SK-N-SH (cell line): Measurements from ENCODE around the gene MAP1LC3A. TPM values are rescaled to one million over a fixed set of nuclear protein-coding genes. Genes with fewer than 3 reads are reported as not detected.

Source experiments
- CTCF ChIA-PET: fragments of 300-600, 350-600 bp; formaldehyde crosslinking; extraction: SDS; loops from one replicate; lab custom pipeline; 2021; lab: Yijun Ruan, JAX
- POLR2A ChIA-PET: fragments of 350-600 bp; sonication (Branson Sonifier 250); formaldehyde crosslinking; extraction: SDS; loops from one replicate; lab custom pipeline; 2020; ENCODE audit warnings: antibody characterized with exemption, inconsistent platforms; lab: Yijun Ruan, JAX
- DNase-seq: peaks from one replicate; pipeline ENCODE4 v3.0.0; 2012
- H2AFZ ChIP-seq: fragments of 200-600 bp; sonication (generic); 2 replicates; pipeline ENCODE4 v1.8.1; 2016; ENCODE audit warnings: antibody characterized with exemption, mild to moderate bottlenecking, low read depth
- H3F3A ChIP-seq: fragments of 200-600 bp; sonication (generic); replicated peaks from 2 replicates; pipeline ENCODE3; 2016; ENCODE audit warnings: antibody characterized with exemption, mild to moderate bottlenecking; ENCODE audit not compliant: insufficient read depth
- H3K27ac ChIP-seq, 2 experiments: fragments of 200-500 bp in 1 of 2; fragments of 200-600 bp in 1 of 2; sonication (Bioruptor generic) in 1 of 2; sonication (generic), shearing (Covaris generic) in 1 of 2; 2 replicates each; pipeline versions ENCODE4 v1.5.1 to v1.6.1; 2014 to 2016; ENCODE audit warnings: low read depth in 2 of 2, inconsistent platforms in 1 of 2, low read length in 1 of 2, mild to moderate bottlenecking in 1 of 2, mixed read lengths in 1 of 2
- H3K27me3 ChIP-seq: fragments of 200-600 bp; sonication (generic), shearing (Covaris generic); 2 replicates; pipeline ENCODE4 v1.6.1; 2016; ENCODE audit warnings: mixed run types; ENCODE audit not compliant: insufficient read depth
- H3K36me3 ChIP-seq, 2 experiments: fragments of 200-500 bp in 1 of 2; fragments of 200-600 bp in 1 of 2; sonication (Bioruptor generic) in 1 of 2; sonication (generic) in 1 of 2; replicated peaks in 1 of 2; 2 replicates each; pipeline versions ENCODE3 to v1.5.1; 2014 to 2016; ENCODE audit warnings: low read length in 1 of 2, mild to moderate bottlenecking in 1 of 2; ENCODE audit not compliant: insufficient read depth in 2 of 2, control insufficient read depth in 1 of 2
- H3K4me1 ChIP-seq, 2 experiments: fragments of 200-500 bp in 1 of 2; fragments of 200-600 bp in 1 of 2; sonication (Bioruptor generic) in 1 of 2; sonication (generic), shearing (Covaris generic) in 1 of 2; 2 replicates each; pipeline versions ENCODE4 v1.5.1 to v1.6.1; 2014 to 2016; ENCODE audit warnings: low read depth in 1 of 2, low read length in 1 of 2, mixed run types in 1 of 2; ENCODE audit not compliant: insufficient read depth in 2 of 2, control insufficient read depth in 1 of 2
- H3K4me2 ChIP-seq: fragments of 200-600 bp; sonication (generic), shearing (Covaris generic); 2 replicates; pipeline ENCODE4 v1.6.1; 2017; ENCODE audit warnings: mixed run types
- H3K4me3 ChIP-seq, 2 experiments: fragments of 200-500 bp in 1 of 2; fragments of 200-600 bp in 1 of 2; sonication (Bioruptor generic) in 1 of 2; sonication (generic), shearing (Covaris generic) in 1 of 2; 2 replicates each; pipeline versions ENCODE4 v1.5.1 to v1.8.1; 2014 to 2016; ENCODE audit warnings: low read depth in 2 of 2, inconsistent platforms in 1 of 2, low read length in 1 of 2, mild to moderate bottlenecking in 1 of 2, mixed read lengths in 1 of 2, moderate library complexity in 1 of 2
- H3K79me2 ChIP-seq: fragments of 200-600 bp; sonication (generic); 2 replicates; pipeline ENCODE4 v1.8.1; 2017; ENCODE audit warnings: mild to moderate bottlenecking; ENCODE audit not compliant: insufficient read depth
- H3K9ac ChIP-seq: fragments of 200-600 bp; sonication (generic); 2 replicates; pipeline ENCODE4 v1.6.1; 2017; ENCODE audit warnings: mixed run types
- H3K9me2 ChIP-seq: fragments of 200-600 bp; sonication (generic); 2 replicates; pipeline ENCODE4 v1.6.1; 2017; ENCODE audit warnings: mixed run types
- H3K9me3 ChIP-seq: fragments of 200-600 bp; sonication (generic); 2 replicates; pipeline ENCODE4 v1.6.1; 2017; ENCODE audit warnings: mixed run types, mild to moderate bottlenecking, moderate library complexity
- H4K20me1 ChIP-seq: fragments of 200-600 bp; sonication (generic); 2 replicates; pipeline ENCODE4 v1.6.1; 2017; ENCODE audit warnings: mild to moderate bottlenecking, mixed run types; ENCODE audit not compliant: insufficient read depth
- FOSL2 ChIP-seq: IDR thresholded peaks from 2 replicates; pipeline ENCODE4 v1.4.0; 2012; ENCODE audit warnings: low read depth, mild to moderate bottlenecking, moderate library complexity, borderline replicate concordance
- FOXJ3 ChIP-seq: sonication (generic); formaldehyde crosslinking; IDR thresholded peaks from 2 replicates; pipeline ENCODE4 v1.5.1; 2020; ENCODE audit warnings: mild to moderate bottlenecking, missing genetic modification reagents
- FOXM1 ChIP-seq: IDR thresholded peaks from 2 replicates; pipeline ENCODE4 v1.4.0; 2012; ENCODE audit warnings: low read depth, mild to moderate bottlenecking
- GABPA ChIP-seq: IDR thresholded peaks from 2 replicates; pipeline ENCODE4 v1.4.0; 2012; ENCODE audit warnings: low read depth, mild to moderate bottlenecking
- MEF2A ChIP-seq: IDR thresholded peaks from 2 replicates; pipeline ENCODE4 v1.4.0; 2012; ENCODE audit warnings: low read depth, borderline replicate concordance
- MXI1 ChIP-seq: IDR thresholded peaks from 2 replicates; pipeline ENCODE4 v1.6.1; 2012; ENCODE audit warnings: mild to moderate bottlenecking, low read depth, low read length, improper control_type of control experiment
- NFIC ChIP-seq: IDR thresholded peaks from 2 replicates; pipeline ENCODE4 v1.4.0; 2012; ENCODE audit warnings: borderline replicate concordance
- RCOR1 ChIP-seq: fragments of 150-350 bp; IDR thresholded peaks from 2 replicates; pipeline ENCODE4 v1.6.1; 2017; ENCODE audit warnings: antibody characterized with exemption, low read length
- YY1 ChIP-seq: IDR thresholded peaks from 2 replicates; pipeline ENCODE4 v1.4.0; 2012; ENCODE audit warnings: low read depth, mild to moderate bottlenecking
- WGBS: methylation state at CpG from one replicate; pipeline ENCODE4 v1.1.6; 2017; ENCODE audit warnings: low lambda C conversion rate; 5-methylcytosine and 5-hydroxymethylcytosine counted together
- polyA plus RNA-seq, 3 experiments: library from polyadenylated mRNA; depleted of rRNA; stranded (reverse); fragments of >200 nt; gene quantifications; 2 replicates each; pipeline ENCODE4 v1.2.3, GENCODE V29; 2012
- TF ChIP-seq, protein P1 (sequence below): fragments of 200-600 bp; sonication (generic); IDR thresholded peaks from 2 replicates; pipeline ENCODE4 v1.6.1; 2017; ENCODE audit warnings: antibody characterized with exemption, mild to moderate bottlenecking, moderate library complexity
- TF ChIP-seq, protein P2 (sequence below): IDR thresholded peaks from 2 replicates; pipeline ENCODE4 v1.6.1; 2012; ENCODE audit warnings: mild to moderate bottlenecking, low read depth, low read length, moderate library complexity
- TF ChIP-seq, protein P3 (sequence below): IDR thresholded peaks from 2 replicates; pipeline ENCODE4; 2012
- TF ChIP-seq, protein P4 (sequence below): fragments of 150-350 bp; IDR thresholded peaks from 2 replicates; pipeline ENCODE4 v1.6.1; 2016; ENCODE audit warnings: mild to moderate bottlenecking, low read depth, low read length
- TF ChIP-seq, protein P5 (sequence below): IDR thresholded peaks from 2 replicates; pipeline ENCODE4 v1.4.0; 2012; ENCODE audit warnings: low read depth, borderline replicate concordance

MAP1LC3A gene
- polyA plus RNA-seq, 1 of the 3 experiments (the other 2 are of a cell fraction): 24.9 TPM

DNA sequence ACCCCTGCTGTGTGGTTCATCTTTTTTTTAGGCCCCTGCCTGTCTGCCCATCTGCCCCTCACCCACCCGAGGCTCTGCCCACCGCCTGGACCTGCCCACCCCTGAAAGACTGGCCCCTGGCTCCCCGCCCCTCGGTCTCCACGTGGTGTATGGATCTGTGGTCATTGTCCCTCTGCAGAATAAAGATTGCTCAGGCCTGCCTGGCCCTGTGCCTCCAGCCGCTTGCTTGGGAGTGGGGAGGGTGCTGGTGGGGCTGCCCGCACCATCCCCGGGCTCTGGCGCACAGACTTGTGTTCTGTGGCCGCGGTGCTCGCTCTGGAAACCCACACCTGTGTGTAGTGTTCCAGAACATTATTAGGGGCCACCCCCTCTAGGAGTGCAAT is 1.6 kb downstream of the MAP1LC3A start:
- Histone ChIP-seq H3F3A (no peaks in the 10 kb centered on the region), H3K79me2 (no peaks in the 10 kb centered on the region), H3K9me3 (no peaks in the 10 kb centered on the region), H3K4me1 (peaks cover 0 to 9% of the 10 kb centered on the region in 2 experiments; a peak in 1 of 4 replicates), H3K27me3 (no peaks in the 10 kb centered on the region), H4K20me1 (no peaks in the 10 kb centered on the region), H3K36me3 (peaks cover 0 to 6% of the 10 kb centered on the region in 2 experiments), H3K9me2 (no peaks in the 10 kb centered on the region), H3K4me2 (no peak overlapping the region), H2AFZ (no peak overlapping the region), H3K4me3 (no peak overlapping the region), H3K9ac (no peak overlapping the region), H3K27ac (no peak overlapping the region)
- 89% methylated on average over 5 of the region's 12 CpGs for WGBS
- CTCF ChIA-PET: interaction anchor here (0.9 to 4.4 kb wide), 2 partner anchors 21 to 247 kb away, joined by 6 to 17 read pairs; no protein-coding TSS in a partner anchor
- POLR2A ChIA-PET: no interaction called here
- TF ChIP-seq, protein P1, sequence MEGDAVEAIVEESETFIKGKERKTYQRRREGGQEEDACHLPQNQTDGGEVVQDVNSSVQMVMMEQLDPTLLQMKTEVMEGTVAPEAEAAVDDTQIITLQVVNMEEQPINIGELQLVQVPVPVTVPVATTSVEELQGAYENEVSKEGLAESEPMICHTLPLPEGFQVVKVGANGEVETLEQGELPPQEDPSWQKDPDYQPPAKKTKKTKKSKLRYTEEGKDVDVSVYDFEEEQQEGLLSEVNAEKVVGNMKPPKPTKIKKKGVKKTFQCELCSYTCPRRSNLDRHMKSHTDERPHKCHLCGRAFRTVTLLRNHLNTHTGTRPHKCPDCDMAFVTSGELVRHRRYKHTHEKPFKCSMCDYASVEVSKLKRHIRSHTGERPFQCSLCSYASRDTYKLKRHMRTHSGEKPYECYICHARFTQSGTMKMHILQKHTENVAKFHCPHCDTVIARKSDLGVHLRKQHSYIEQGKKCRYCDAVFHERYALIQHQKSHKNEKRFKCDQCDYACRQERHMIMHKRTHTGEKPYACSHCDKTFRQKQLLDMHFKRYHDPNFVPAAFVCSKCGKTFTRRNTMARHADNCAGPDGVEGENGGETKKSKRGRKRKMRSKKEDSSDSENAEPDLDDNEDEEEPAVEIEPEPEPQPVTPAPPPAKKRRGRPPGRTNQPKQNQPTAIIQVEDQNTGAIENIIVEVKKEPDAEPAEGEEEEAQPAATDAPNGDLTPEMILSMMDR: no peak
- TF ChIP-seq MEF2A (no peak), FOXM1 (no peak), YY1 (no peak), NFIC (no peak), FOSL2 (no peak), GABPA (no peak), RCOR1 (no peak), MXI1 (no peak), FOXJ3 (CRISPR knock-in tag) (no peak)
- TF ChIP-seq, protein P2, sequence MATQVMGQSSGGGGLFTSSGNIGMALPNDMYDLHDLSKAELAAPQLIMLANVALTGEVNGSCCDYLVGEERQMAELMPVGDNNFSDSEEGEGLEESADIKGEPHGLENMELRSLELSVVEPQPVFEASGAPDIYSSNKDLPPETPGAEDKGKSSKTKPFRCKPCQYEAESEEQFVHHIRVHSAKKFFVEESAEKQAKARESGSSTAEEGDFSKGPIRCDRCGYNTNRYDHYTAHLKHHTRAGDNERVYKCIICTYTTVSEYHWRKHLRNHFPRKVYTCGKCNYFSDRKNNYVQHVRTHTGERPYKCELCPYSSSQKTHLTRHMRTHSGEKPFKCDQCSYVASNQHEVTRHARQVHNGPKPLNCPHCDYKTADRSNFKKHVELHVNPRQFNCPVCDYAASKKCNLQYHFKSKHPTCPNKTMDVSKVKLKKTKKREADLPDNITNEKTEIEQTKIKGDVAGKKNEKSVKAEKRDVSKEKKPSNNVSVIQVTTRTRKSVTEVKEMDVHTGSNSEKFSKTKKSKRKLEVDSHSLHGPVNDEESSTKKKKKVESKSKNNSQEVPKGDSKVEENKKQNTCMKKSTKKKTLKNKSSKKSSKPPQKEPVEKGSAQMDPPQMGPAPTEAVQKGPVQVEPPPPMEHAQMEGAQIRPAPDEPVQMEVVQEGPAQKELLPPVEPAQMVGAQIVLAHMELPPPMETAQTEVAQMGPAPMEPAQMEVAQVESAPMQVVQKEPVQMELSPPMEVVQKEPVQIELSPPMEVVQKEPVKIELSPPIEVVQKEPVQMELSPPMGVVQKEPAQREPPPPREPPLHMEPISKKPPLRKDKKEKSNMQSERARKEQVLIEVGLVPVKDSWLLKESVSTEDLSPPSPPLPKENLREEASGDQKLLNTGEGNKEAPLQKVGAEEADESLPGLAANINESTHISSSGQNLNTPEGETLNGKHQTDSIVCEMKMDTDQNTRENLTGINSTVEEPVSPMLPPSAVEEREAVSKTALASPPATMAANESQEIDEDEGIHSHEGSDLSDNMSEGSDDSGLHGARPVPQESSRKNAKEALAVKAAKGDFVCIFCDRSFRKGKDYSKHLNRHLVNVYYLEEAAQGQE: no peak
- TF ChIP-seq, protein P3, sequence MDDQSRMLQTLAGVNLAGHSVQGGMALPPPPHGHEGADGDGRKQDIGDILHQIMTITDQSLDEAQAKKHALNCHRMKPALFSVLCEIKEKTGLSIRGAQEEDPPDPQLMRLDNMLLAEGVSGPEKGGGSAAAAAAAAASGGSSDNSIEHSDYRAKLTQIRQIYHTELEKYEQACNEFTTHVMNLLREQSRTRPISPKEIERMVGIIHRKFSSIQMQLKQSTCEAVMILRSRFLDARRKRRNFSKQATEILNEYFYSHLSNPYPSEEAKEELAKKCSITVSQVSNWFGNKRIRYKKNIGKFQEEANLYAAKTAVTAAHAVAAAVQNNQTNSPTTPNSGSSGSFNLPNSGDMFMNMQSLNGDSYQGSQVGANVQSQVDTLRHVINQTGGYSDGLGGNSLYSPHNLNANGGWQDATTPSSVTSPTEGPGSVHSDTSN: no peak
- TF ChIP-seq, protein P4, sequence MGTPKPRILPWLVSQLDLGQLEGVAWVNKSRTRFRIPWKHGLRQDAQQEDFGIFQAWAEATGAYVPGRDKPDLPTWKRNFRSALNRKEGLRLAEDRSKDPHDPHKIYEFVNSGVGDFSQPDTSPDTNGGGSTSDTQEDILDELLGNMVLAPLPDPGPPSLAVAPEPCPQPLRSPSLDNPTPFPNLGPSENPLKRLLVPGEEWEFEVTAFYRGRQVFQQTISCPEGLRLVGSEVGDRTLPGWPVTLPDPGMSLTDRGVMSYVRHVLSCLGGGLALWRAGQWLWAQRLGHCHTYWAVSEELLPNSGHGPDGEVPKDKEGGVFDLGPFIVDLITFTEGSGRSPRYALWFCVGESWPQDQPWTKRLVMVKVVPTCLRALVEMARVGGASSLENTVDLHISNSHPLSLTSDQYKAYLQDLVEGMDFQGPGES: no peak
- TF ChIP-seq, protein P5, sequence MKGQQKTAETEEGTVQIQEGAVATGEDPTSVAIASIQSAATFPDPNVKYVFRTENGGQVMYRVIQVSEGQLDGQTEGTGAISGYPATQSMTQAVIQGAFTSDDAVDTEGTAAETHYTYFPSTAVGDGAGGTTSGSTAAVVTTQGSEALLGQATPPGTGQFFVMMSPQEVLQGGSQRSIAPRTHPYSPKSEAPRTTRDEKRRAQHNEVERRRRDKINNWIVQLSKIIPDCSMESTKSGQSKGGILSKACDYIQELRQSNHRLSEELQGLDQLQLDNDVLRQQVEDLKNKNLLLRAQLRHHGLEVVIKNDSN: no peak
- DNase-seq: no peak
